CD4-positive, alpha-beta memory T cell (primary cell): ENCODE results near the gene CDRT4. TPM values are rescaled to one million over a fixed set of nuclear protein-coding genes. Genes with fewer than 3 reads are reported as not detected.
A peak's percentile ranks its signal among the peaks of the same experiment; 100 is the strongest.

Experiments used
- CTCF ChIA-PET: fragments of 350-600 bp; sonication (Branson Sonifier 250); formaldehyde crosslinking; loops from one replicate; lab custom pipeline; 2021; ENCODE audit warnings: inconsistent platforms; ENCODE audit not compliant: partially characterized antibody; lab: Charles Lee
- POLR2A ChIA-PET: fragments of 350-600 bp; sonication (Branson Sonifier 250); formaldehyde crosslinking; loops from one replicate; lab custom pipeline; 2021; ENCODE audit not compliant: partially characterized antibody; lab: Charles Lee
- DNase-seq, 5 donors: peaks; one replicate each; pipeline versions ENCODE4 v3.0.0 to v3.0.0-alpha.2; 2020 to 2022; ENCODE audit warnings: mixed read lengths in 1 of 5
- H3K27ac ChIP-seq: one replicate; pipeline ENCODE4 v1.7.0; 2013; ENCODE audit warnings: low read depth, low read length
- H3K27me3 ChIP-seq: 2 replicates; pipeline ENCODE4 v1.7.0; 2013; ENCODE audit warnings: mild to moderate bottlenecking, low read length, moderate library complexity; ENCODE audit not compliant: insufficient read depth
- H3K36me3 ChIP-seq: 2 replicates; pipeline ENCODE4 v1.7.0; 2013; ENCODE audit warnings: mild to moderate bottlenecking, low read length, moderate library complexity; ENCODE audit not compliant: insufficient read depth
- H3K4me1 ChIP-seq: 2 replicates; pipeline ENCODE4 v1.7.0; 2013; ENCODE audit warnings: mild to moderate bottlenecking, low read length, moderate library complexity; ENCODE audit not compliant: insufficient read depth
- H3K4me3 ChIP-seq, 2 donors: one replicate each; pipeline ENCODE4 v1.7.0; 2013; ENCODE audit warnings: low read length in 2 of 2, mild to moderate bottlenecking in 1 of 2
- H3K9me3 ChIP-seq, 2 donors: one replicate each; pipeline ENCODE4 v1.7.0; 2013; ENCODE audit warnings: low read length in 2 of 2, control low read depth in 1 of 2; ENCODE audit not compliant: control insufficient read depth in 1 of 2
- H3K27ac Mint-ChIP-seq, 7 donors: one replicate each; pipeline ENCODE4 v1.8.0; 2020 to 2021; ENCODE audit warnings: mixed read lengths in 7 of 7, mild to moderate bottlenecking in 6 of 7, inconsistent platforms in 3 of 7, moderate library complexity in 3 of 7
- H3K27me3 Mint-ChIP-seq, 2 donors: one replicate each; pipeline ENCODE4 v1.8.0; 2020 to 2021; ENCODE audit warnings: mixed read lengths in 2 of 2
- H3K36me3 Mint-ChIP-seq, 2 donors: one replicate each; pipeline ENCODE4 v1.8.0; 2020 to 2021; ENCODE audit warnings: mixed read lengths in 2 of 2, inconsistent platforms in 1 of 2, mild to moderate bottlenecking in 1 of 2
- H3K4me1 Mint-ChIP-seq, 4 donors: one replicate each; pipeline ENCODE4 v1.8.0; 2020 to 2021; ENCODE audit warnings: mixed read lengths in 4 of 4, mild to moderate bottlenecking in 1 of 4
- H3K4me3 Mint-ChIP-seq, 8 donors: one replicate each; pipeline ENCODE4 v1.8.0; 2020 to 2021; ENCODE audit warnings: mixed read lengths in 8 of 8, mild to moderate bottlenecking in 7 of 8, moderate library complexity in 6 of 8, inconsistent platforms in 3 of 8
- H3K9me3 Mint-ChIP-seq, 8 donors: one replicate each; pipeline ENCODE4 v1.8.0; 2020 to 2021; ENCODE audit warnings: mixed read lengths in 8 of 8, mild to moderate bottlenecking in 5 of 8, inconsistent platforms in 3 of 8, moderate library complexity in 1 of 8
- intact Hi-C: fragments of 100-400 bp; cut with micrococcal nuclease; formaldehyde crosslinking; loops from one replicate; pipeline ENCODE4 v1.15.1; 2023
- polyA plus RNA-seq, 2 donors: library from polyadenylated mRNA; unstranded; fragments of 300-500 nt; fragmentation: Illumina TruSeq; gene quantifications; one replicate each; pipeline ENCODE4 v1.2.3, GENCODE V29; 2021
- total RNA-seq, 2 experiments: library from RNA; stranded (reverse); gene quantifications; one replicate each; pipeline ENCODE4 v1.2.3, GENCODE V29; 2021

Gene CDRT4
- total RNA-seq = 10 to 100 TPM in 1 of 2 experiments, 1 to 10 TPM in 1; 9.6 to 17.3 TPM
- polyA plus RNA-seq = 1 to 10 TPM; 1.9 to 2.0 TPM

DNA sequence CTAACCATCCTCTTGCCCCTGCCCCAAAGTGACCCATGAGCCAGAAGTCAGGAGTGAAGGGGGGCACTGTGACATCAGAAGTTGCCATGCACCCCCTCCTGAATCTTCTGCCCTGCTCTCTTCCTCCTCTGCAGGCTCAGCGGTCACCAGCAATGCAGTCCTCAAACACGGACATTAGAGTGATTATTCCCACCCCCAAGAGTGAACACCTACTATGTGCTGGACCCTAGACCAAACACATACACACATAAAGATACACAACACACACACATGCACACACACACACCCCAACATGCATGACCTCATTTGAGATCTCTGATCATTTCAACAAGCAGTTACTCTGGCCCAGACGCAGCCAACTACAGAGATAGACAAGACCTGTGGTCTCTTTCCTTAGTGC, at the start of gene CDRT4:
TSS of gene CDRT4 (minus strand) at position 30 of the 400 bp plus-strand sequence. CDS start 27,383 bp downstream, outside the sequence.
- Histone ChIP-seq H3K4me3 (no peak within 1 kb of the TSS), H3K9me3 (no peaks in the 10 kb centered on the region), H3K36me3 (no peaks in the 10 kb centered on the region), H3K27me3 (no peaks in the 10 kb centered on the region), H3K27ac (no peak within 1 kb of the TSS), H3K4me1 (no peaks in the 10 kb centered on the region)
- ChIA-PET POLR2A (no interaction called here), CTCF (no interaction called here)
- Mint-ChIP-seq H3K4me1 (no peaks in the 10 kb centered on the region), H3K27me3 (no peaks in the 10 kb centered on the region), H3K27ac (peak within 1 kb of the TSS in 1 of 7 donors; percentile 69), H3K36me3 (peaks cover 8 to 18% of the 10 kb centered on the region in 2 donors), H3K4me3 (no peak within 1 kb of the TSS), H3K9me3 (peaks cover 0 to 3% (median 0%) of the 10 kb centered on the region in 8 donors)
- intact Hi-C loops = no loop called here
- DNase-seq = no peak

DNA sequence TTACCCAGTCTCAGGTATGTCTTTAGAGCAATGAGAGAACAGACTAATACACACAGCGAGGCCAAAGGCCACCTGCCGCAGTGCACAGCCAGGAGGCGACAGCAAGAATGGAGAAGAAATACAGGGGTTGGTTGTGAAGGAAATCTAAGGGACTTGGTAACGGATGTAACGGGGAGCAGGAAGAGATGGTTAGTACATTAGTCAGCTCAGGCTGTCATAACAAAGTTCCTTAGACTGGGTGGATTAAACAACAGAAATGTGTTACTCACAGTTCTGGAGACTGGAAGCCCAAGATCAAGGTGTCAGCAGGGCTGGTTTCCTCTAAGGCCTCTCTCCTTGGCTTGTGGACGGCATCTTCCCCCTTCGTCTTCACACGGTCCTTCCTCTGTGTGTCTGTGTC, 48.7 kb upstream of the CDRT4 start:
- Mint-ChIP-seq H3K4me1 (peaks cover 0 to 1% (median 0%) of the 10 kb centered on the region in 4 donors), H3K36me3 (peaks cover 50 to 53% of the 10 kb centered on the region in 2 donors), H3K9me3 (no peaks in the 10 kb centered on the region), H3K27ac (no peak overlapping the region), H3K27me3 (no peaks in the 10 kb centered on the region), H3K4me3 (no peak overlapping the region)
- Histone ChIP-seq H3K27ac (no peak overlapping the region), H3K4me1 (no peaks in the 10 kb centered on the region), H3K27me3 (no peaks in the 10 kb centered on the region), H3K36me3 (peaks cover 9% of the 10 kb centered on the region), H3K4me3 (no peak overlapping the region), H3K9me3 (no peaks in the 10 kb centered on the region)
- DNase-seq = no peak
- POLR2A ChIA-PET = no interaction called here
- intact Hi-C loops = no loop called here
- CTCF ChIA-PET = no interaction called here

DNA sequence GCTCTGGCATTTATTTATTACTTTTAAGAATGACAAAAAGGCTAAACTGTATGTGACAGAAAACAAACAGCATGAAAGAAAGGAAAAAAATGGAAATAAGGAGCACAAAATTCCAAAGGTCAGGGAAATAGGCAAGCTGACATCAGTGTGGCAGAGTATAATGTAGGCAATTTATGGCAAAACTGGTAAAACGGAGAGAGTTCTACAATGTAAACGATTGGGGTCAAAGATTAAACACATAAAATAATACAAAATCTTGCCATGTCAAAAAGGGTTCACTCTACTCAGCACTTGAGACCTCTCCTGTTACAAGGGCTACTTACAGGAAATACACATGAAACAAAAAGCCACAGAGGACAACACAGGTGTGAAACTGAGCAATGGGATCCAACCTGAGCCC, 47.0 kb upstream of the CDRT4 start:
- Histone ChIP-seq H3K4me3 (no peak overlapping the region), H3K9me3 (no peaks in the 10 kb centered on the region), H3K27me3 (no peaks in the 10 kb centered on the region), H3K27ac (no peak overlapping the region), H3K4me1 (no peaks in the 10 kb centered on the region), H3K36me3 (peaks cover 9% of the 10 kb centered on the region)
- Mint-ChIP-seq H3K4me1 (peaks cover 0 to 4% (median 0%) of the 10 kb centered on the region in 4 donors), H3K4me3 (no peak overlapping the region), H3K27ac (peak overlapping the region in 3 of 7 donors; percentile 13 to 72 (median 62)), H3K27me3 (no peaks in the 10 kb centered on the region), H3K36me3 (peaks cover 53 to 59% of the 10 kb centered on the region in 2 donors), H3K9me3 (no peaks in the 10 kb centered on the region)
- ChIA-PET CTCF (no interaction called here), POLR2A (no interaction called here)
- DNase-seq = no peak
- intact Hi-C loops = no loop called here

DNA sequence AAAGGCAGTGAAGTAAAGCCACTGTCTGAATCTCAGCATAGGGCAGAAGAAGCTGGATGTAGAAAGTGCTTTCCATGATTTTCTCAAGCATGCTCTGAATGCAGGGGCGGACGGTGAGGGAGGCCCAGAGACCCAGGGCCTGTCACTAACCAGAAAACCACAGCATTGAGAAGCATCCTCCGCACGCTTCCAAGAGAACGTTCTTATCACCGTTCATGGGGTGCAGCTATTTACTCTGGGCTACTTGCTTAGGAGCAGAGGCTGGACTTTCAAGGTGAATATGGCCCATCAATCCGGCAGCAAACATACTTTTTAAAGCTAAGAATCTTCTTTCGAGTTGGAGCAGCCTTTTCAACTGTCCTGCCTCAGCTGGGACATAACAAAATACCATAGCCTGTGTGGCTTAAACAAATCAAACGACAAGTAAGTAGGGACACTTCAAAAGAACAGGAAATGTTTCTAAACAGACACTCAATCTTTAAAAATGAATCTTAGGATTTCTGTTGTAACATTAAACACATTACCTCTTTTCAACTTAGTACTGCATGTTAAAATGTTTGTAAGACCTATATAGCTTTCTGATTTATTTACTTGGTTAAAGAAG, 46.5 kb upstream of the CDRT4 start:
- H3K36me3 Mint-ChIP-seq = peaks cover 53 to 57% of the 10 kb centered on the region in 2 donors

DNA sequence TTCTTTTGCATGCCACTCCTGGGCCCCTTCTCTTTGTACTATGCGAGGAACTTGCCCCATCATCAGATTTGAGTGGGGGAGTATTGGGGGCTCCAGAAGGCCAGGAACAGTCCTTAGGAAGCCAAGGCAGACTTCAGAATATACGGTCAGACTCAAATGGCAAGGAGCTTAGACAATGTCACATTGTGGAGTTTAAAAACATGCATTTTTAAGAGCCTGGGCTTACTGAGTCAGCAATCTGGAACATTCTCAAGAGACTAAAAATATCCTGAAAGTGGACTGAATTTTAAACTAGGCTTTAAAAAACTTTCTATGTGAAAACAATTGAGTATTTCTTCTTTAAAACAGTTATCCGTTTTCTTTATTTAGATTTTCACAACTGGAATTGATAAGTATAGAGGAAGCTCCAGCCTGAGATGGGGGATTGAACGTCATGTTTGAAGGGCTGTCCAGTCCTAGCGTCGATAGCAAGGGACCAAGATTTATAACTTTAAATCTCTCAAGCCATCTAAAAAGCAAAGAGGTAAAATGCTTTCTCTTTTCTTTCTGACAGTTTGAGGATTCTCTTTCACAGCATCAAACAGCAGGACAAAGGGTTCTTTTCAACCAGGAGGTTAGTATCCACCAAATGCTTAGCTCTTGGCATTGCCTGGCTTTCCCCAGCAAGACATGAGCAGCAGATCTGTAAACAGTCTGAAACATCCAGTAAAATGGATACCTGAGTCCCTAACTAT, 45.8 kb upstream of the CDRT4 start:
- no peak for DNase-seq
- peaks cover 0 to 4% (median 0%) of the 10 kb centered on the region in 4 donors for H3K4me1 Mint-ChIP-seq
- no peak overlapping the region for H3K27ac ChIP-seq
- H3K9me3 ChIP-seq = no peaks in the 10 kb centered on the region
- no peak overlapping the region for H3K4me3 ChIP-seq
- H3K27me3 ChIP-seq = no peaks in the 10 kb centered on the region
- H3K4me1 ChIP-seq = no peaks in the 10 kb centered on the region
- peaks cover 53 to 59% of the 10 kb centered on the region in 2 donors for H3K36me3 Mint-ChIP-seq
- H3K9me3 Mint-ChIP-seq = peaks cover 0 to 2% (median 0%) of the 10 kb centered on the region in 8 donors
- no peak overlapping the region for H3K27ac Mint-ChIP-seq
- H3K27me3 Mint-ChIP-seq = no peaks in the 10 kb centered on the region
- H3K4me3 Mint-ChIP-seq = no peak overlapping the region
- POLR2A ChIA-PET = no interaction called here
- intact Hi-C loops = no loop called here
- CTCF ChIA-PET = no interaction called here
- peaks cover 9% of the 10 kb centered on the region for H3K36me3 ChIP-seq

More for the DNA sequence above, 46.5 kb upstream of the CDRT4 start:
- H3K27ac Mint-ChIP-seq = no peak overlapping the region
- ChIA-PET CTCF (no interaction called here), POLR2A (no interaction called here)
- Histone ChIP-seq H3K27ac (no peak overlapping the region), H3K4me1 (no peaks in the 10 kb centered on the region), H3K27me3 (no peaks in the 10 kb centered on the region), H3K36me3 (peaks cover 9% of the 10 kb centered on the region), H3K9me3 (no peaks in the 10 kb centered on the region), H3K4me3 (no peak overlapping the region)
- H3K27me3 Mint-ChIP-seq = no peaks in the 10 kb centered on the region
- no peak for DNase-seq
- intact Hi-C loops = no loop called here
- no peak overlapping the region for H3K4me3 Mint-ChIP-seq
- H3K9me3 Mint-ChIP-seq = no peaks in the 10 kb centered on the region
- H3K4me1 Mint-ChIP-seq = peaks cover 0 to 4% (median 0%) of the 10 kb centered on the region in 4 donors

DNA sequence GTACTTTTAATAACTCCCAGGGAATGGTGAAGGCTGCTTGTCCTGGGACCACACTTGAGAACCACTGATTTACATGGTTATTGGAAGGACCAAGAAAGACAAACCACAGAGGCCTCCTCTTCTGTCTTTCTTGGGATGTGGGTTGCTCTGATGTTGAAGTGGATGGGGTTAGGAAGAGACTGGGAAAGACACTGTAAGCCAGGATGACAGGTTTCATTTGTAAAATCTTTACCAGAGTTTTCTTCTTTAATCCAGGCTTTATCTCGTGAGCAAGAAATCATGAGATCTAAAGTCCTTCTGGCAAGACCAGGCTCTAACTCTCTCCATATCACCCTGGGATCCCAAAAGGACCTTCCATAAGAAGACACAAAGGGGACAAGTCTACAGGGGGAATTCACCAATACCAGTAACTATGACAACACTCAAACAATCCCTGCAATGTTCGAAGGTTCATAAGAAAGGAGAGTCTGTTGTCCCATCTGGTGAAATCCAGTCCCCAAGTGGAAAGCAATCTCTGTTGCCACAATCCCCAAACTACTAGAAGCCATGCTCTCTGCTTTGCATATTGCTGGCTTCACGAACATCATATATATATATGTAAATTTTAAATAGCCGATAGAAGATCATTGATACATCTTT, 44.8 kb upstream of the CDRT4 start:
- H3K36me3 Mint-ChIP-seq = peaks cover 56 to 59% of the 10 kb centered on the region in 2 donors

DNA sequence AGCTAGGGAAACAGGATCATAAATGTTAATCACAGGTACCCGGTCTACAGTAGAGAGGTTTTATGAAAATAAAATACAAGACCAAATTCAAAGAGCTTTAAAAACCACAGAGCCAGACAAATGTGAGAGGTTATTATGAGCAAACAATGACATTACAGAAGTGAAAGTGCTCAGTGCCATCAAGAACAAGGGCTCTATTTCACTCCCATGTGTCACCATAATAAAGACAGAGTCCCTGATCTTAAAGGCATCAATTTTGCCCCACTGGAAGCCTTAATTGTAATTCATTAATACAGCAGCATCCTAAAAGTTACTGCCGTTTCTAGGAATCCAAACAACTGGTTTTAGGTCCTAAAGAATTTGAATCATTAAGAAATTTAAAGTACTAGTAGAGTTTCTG, 43.7 kb upstream of the CDRT4 start:
- Histone ChIP-seq H3K36me3 (peaks cover 4% of the 10 kb centered on the region), H3K4me1 (no peaks in the 10 kb centered on the region), H3K27me3 (no peaks in the 10 kb centered on the region), H3K4me3 (no peak overlapping the region), H3K9me3 (no peaks in the 10 kb centered on the region), H3K27ac (no peak overlapping the region)
- no peaks in the 10 kb centered on the region for H3K27me3 Mint-ChIP-seq
- no peak overlapping the region for H3K27ac Mint-ChIP-seq
- intact Hi-C loops = no loop called here
- peaks cover 58% of the 10 kb centered on the region in 2 donors for H3K36me3 Mint-ChIP-seq
- DNase-seq = no peak
- ChIA-PET CTCF (interaction anchor here (1.3 kb wide), 1 partner anchor 8 kb away, joined by 5 read pairs; no protein-coding TSS in a partner anchor), POLR2A (no interaction called here)
- no peak overlapping the region for H3K4me3 Mint-ChIP-seq
- H3K9me3 Mint-ChIP-seq = peaks cover 0 to 2% (median 0%) of the 10 kb centered on the region in 8 donors
- peaks cover 0 to 4% (median 0%) of the 10 kb centered on the region in 4 donors for H3K4me1 Mint-ChIP-seq

More for the DNA sequence above, 44.8 kb upstream of the CDRT4 start:
- Histone ChIP-seq H3K9me3 (no peaks in the 10 kb centered on the region), H3K36me3 (peaks cover 9% of the 10 kb centered on the region), H3K4me1 (no peaks in the 10 kb centered on the region), H3K4me3 (no peak overlapping the region), H3K27me3 (no peaks in the 10 kb centered on the region), H3K27ac (no peak overlapping the region)
- no peak overlapping the region for H3K4me3 Mint-ChIP-seq
- intact Hi-C loops = no loop called here
- no peak overlapping the region for H3K27ac Mint-ChIP-seq
- no peak for DNase-seq
- POLR2A ChIA-PET = no interaction called here
- H3K4me1 Mint-ChIP-seq = peaks cover 0 to 4% (median 0%) of the 10 kb centered on the region in 4 donors
- CTCF ChIA-PET = no interaction called here
- no peaks in the 10 kb centered on the region for H3K27me3 Mint-ChIP-seq
- peaks cover 0 to 2% (median 0%) of the 10 kb centered on the region in 8 donors for H3K9me3 Mint-ChIP-seq
